ENCODE measurements around the gene SCNN1G.

The SCNN1G gene

GRCh38 chr16:23255000-23255399, 72.5 kb downstream of the SCNN1G start:
- no peak for DNase-seq (ENCODE audit: low read depth)

GRCh38 chr16:23256440-23256839, 73.9 kb downstream of the SCNN1G start:
- DNase-seq (ENCODE audit: low read depth), result no peak

GRCh38 chr16:23257682-23258081, 75.1 kb downstream of the SCNN1G start:
- no peak for DNase-seq (ENCODE audit: low read depth)

GRCh38 chr16:23258919-23259237, 76.3 kb downstream of the SCNN1G start:
- DNase-seq (ENCODE audit: low read depth), result no peak
